GM12878 (cell line): ENCODE results near the gene MPHOSPH9. TPM values are rescaled to one million over a fixed set of nuclear protein-coding genes. Genes with fewer than 3 reads are reported as not detected.

ENCODE experiments used
- IKZF1 ChIP-seq: fragments of 450-650 bp; conservative IDR thresholded peaks from 2 replicates; pipeline ENCODE4 v1.6.1; 2017; ENCODE audit warnings: antibody characterized with exemption, mild to moderate bottlenecking
- RELB ChIP-seq: fragments of 450-650 bp; IDR thresholded peaks from 2 replicates; pipeline ENCODE4 v1.6.1; 2017; ENCODE audit warnings: low read depth, mild to moderate bottlenecking, moderate library complexity
- SIX5 ChIP-seq: IDR thresholded peaks from 2 replicates; pipeline ENCODE4 v1.6.1; 2011; ENCODE audit warnings: mild to moderate bottlenecking, low read depth, low read length, moderate library complexity; ENCODE audit not compliant: severe bottlenecking
- WRNIP1 ChIP-seq: IDR thresholded peaks from 2 replicates; pipeline ENCODE4 v1.6.1; 2011; ENCODE audit warnings: low read depth, low read length, improper control_type of control experiment, borderline replicate concordance
- ZBTB4 ChIP-seq: fragments of 450-650 bp; formaldehyde crosslinking; IDR thresholded peaks from 2 replicates; pipeline ENCODE4 v1.4.0; 2022; ENCODE audit warnings: mild to moderate bottlenecking, moderate library complexity
- ZNF384 ChIP-seq: IDR thresholded peaks from 2 replicates; pipeline ENCODE4 v1.6.1; 2012; ENCODE audit warnings: low read depth, mild to moderate bottlenecking, low read length, improper control_type of control experiment, borderline replicate concordance
- polyA plus RNA-seq, 11 experiments: library from polyadenylated mRNA; depleted of rRNA in 4 of 11; unstranded in 6 of 11; stranded (reverse) in 5 of 11; fragments of >200 nt; fragmentation: Nextera tagmentation in 4 of 11; fragmentation: Illumina TruSeq in 1 of 11; extraction: Ambion mirVana in 4 of 11; extraction: Trizol in 1 of 11; gene quantifications; 1 replicate in 1 of 11; 2 replicates in 10 of 11; pipeline versions ENCODE4 v1.2.1 to v1.2.3, GENCODE V29; 2011 to 2016; ENCODE audit warnings: inconsistent platforms in 2 of 11, missing spikeins in 2 of 11, low read depth in 1 of 11
- total RNA-seq, 4 experiments: library from RNA; depleted of rRNA in 3 of 4; stranded (reverse); fragments of >200 nt in 3 of 4; fragmentation: Illumina TruSeq in 1 of 4; extraction: Trizol in 1 of 4; gene quantifications; 2 replicates each; pipeline versions ENCODE4 v1.2.1 to v1.2.3, GENCODE V29; 2013 to 2021

MPHOSPH9 gene
- total and polyA plus RNA-seq, 10 of the 15 experiments (the other 5 are each of a cell fraction or from before 2014, with no cell fraction given): 11.5 to 72.2 (median 45.7) TPM

- no peak for TF ChIP-seq ZBTB4
- TF ChIP-seq RELB: no peak
- TF ChIP-seq ZNF384: no peak
- no peak for TF ChIP-seq IKZF1
- no peak for TF ChIP-seq WRNIP1
- TF ChIP-seq SIX5: no peak
These were observed 35.9 kb upstream of the MPHOSPH9 start (continued) for GRCh38 chr12:123268850-123269249.
